Endodermal cell (in vitro differentiated cells): Measurements from ENCODE around the gene FXYD3. TPM values are rescaled to one million over a fixed set of nuclear protein-coding genes. Genes with fewer than 3 reads are reported as not detected.

Experiments used
- DNase-seq: peaks from one replicate; pipeline ENCODE4 v3.0.0-alpha.2; 2017
- H3K27ac ChIP-seq: 2 replicates; pipeline ENCODE4 v1.5.1; 2013; ENCODE audit warnings: mild to moderate bottlenecking, low read depth, low read length, moderate library complexity
- H3K27me3 ChIP-seq: 2 replicates; pipeline ENCODE4 v1.6.1; 2013; ENCODE audit warnings: mild to moderate bottlenecking, low read length, moderate library complexity; ENCODE audit not compliant: insufficient read depth, control insufficient read depth, poor library complexity, severe bottlenecking
- H3K36me3 ChIP-seq: 2 replicates; pipeline ENCODE4 v1.7.0; 2013; ENCODE audit warnings: mild to moderate bottlenecking, low read length, moderate library complexity; ENCODE audit not compliant: control insufficient read depth, insufficient read depth
- H3K4me1 ChIP-seq: one replicate; pipeline ENCODE4 v1.7.0; 2013; ENCODE audit warnings: low read length; ENCODE audit not compliant: control insufficient read depth, insufficient read depth
- H3K4me3 ChIP-seq: 2 replicates; pipeline ENCODE4 v1.5.1; 2013; ENCODE audit warnings: mild to moderate bottlenecking, low read length, moderate library complexity
- H3K9ac ChIP-seq: 2 replicates; pipeline ENCODE4 v1.6.1; 2013; ENCODE audit warnings: mild to moderate bottlenecking, low read length, moderate library complexity; ENCODE audit not compliant: poor library complexity, severe bottlenecking; ENCODE audit errors: extremely low read depth
- H3K9me3 ChIP-seq: 2 replicates; pipeline ENCODE4 v1.6.1; 2013; ENCODE audit warnings: mild to moderate bottlenecking, low read length, moderate library complexity; ENCODE audit not compliant: control insufficient read depth
- H3K27ac Mint-ChIP-seq: 2 replicates; pipeline ENCODE4 v1.8.0; 2020; ENCODE audit warnings: mixed read lengths
- H3K27me3 Mint-ChIP-seq: 2 replicates; pipeline ENCODE4 v1.8.0; 2021; ENCODE audit warnings: mild to moderate bottlenecking, mixed read lengths; ENCODE audit not compliant: insufficient read depth
- H3K36me3 Mint-ChIP-seq: 2 replicates; pipeline ENCODE4 v1.8.0; 2020; ENCODE audit warnings: low read depth, mixed read lengths
- H3K4me1 Mint-ChIP-seq: 2 replicates; pipeline ENCODE4 v1.8.0; 2020; ENCODE audit warnings: mixed read lengths
- H3K4me3 Mint-ChIP-seq: 2 replicates; pipeline ENCODE4 v1.8.0; 2020; ENCODE audit warnings: mild to moderate bottlenecking, moderate library complexity, mixed read lengths
- H3K9me3 Mint-ChIP-seq: 2 replicates; pipeline ENCODE4 v1.8.0; 2020; ENCODE audit warnings: mild to moderate bottlenecking, mixed read lengths
- CTCF ChIP-seq: fragments of 200-600 bp; sonication (generic); conservative IDR thresholded peaks from 2 replicates; pipeline ENCODE4 v1.5.0; 2021; ENCODE audit warnings: antibody characterized with exemption, mild to moderate bottlenecking
- WGBS, 2 experiments: methylation state at CpG; one replicate each; pipeline versions ENCODE4 v1.1.5 to v1.1.7; 2013; ENCODE audit warnings: missing lambda C conversion rate in 2 of 2, mixed read lengths in 1 of 2; ENCODE audit not compliant: insufficient coverage in 1 of 2, insufficient read length in 1 of 2; 5-methylcytosine and 5-hydroxymethylcytosine counted together
- total RNA-seq, 2 donors: library from RNA; stranded (reverse); fragmentation: NEBNext Ultra II Directional in 1 of 2; extraction: Animal tissue kit (Norgen Biotek cat#: 25700) in 1 of 2; gene quantifications; 2 replicates in 1 of 2; 3 replicates in 1 of 2; pipeline ENCODE4 v1.2.1, GENCODE V29; 2021

The FXYD3 gene
- total RNA-seq, 2 donors from 2014 or later = not detected

GRCh38 chr19:35169221-35169995 lies 53.8 kb downstream of the FXYD3 start:
- H3K27ac ChIP-seq = no peak overlapping the region
- peaks cover 27% of the 10 kb centered on the region for H3K9me3 ChIP-seq
- no peak overlapping the region for H3K4me3 ChIP-seq
- no peak overlapping the region for H3K4me3 Mint-ChIP-seq
- no peaks in the 10 kb centered on the region for H3K36me3 ChIP-seq
- no peaks in the 10 kb centered on the region for H3K4me1 ChIP-seq
- H3K27me3 ChIP-seq = no peaks in the 10 kb centered on the region
- H3K9ac ChIP-seq = no peak overlapping the region
- H3K27ac Mint-ChIP-seq = no peak overlapping the region
- peaks cover 29% of the 10 kb centered on the region for H3K36me3 Mint-ChIP-seq
- DNase-seq = peak; percentile 7
- TF ChIP-seq CTCF = no peak
- 87% methylated on average over 13 to 18 of the region's 18 CpGs for WGBS, 2 experiments
- H3K4me1 Mint-ChIP-seq = no peaks in the 10 kb centered on the region
- peaks cover 23% of the 10 kb centered on the region for H3K9me3 Mint-ChIP-seq
- no peaks in the 10 kb centered on the region for H3K27me3 Mint-ChIP-seq

- WGBS, 2 experiments = 85 to 89% methylated on average over 6 to 7 of the region's 7 CpGs
- TF ChIP-seq CTCF = no peak
- no peaks in the 10 kb centered on the region for H3K27me3 Mint-ChIP-seq
- H3K27ac Mint-ChIP-seq = no peak overlapping the region
- no peaks in the 10 kb centered on the region for H3K4me1 ChIP-seq
- peaks cover 18% of the 10 kb centered on the region for H3K9me3 ChIP-seq
- H3K27me3 ChIP-seq = no peaks in the 10 kb centered on the region
- H3K4me3 ChIP-seq = no peak overlapping the region
- H3K27ac ChIP-seq = no peak overlapping the region
- H3K9ac ChIP-seq = no peak overlapping the region
- H3K4me1 Mint-ChIP-seq = no peaks in the 10 kb centered on the region
- H3K36me3 ChIP-seq = no peaks in the 10 kb centered on the region
- peaks cover 19% of the 10 kb centered on the region for H3K9me3 Mint-ChIP-seq
- peak; percentile 30 for DNase-seq
- peaks cover 24% of the 10 kb centered on the region for H3K36me3 Mint-ChIP-seq
- H3K4me3 Mint-ChIP-seq = no peak overlapping the region
Measured at GRCh38 chr19:35170359-35171061, 54.9 kb downstream of the FXYD3 start.

- H3K27ac ChIP-seq = no peak overlapping the region
- no peak overlapping the region for H3K27ac Mint-ChIP-seq
- H3K36me3 Mint-ChIP-seq = peaks cover 12% of the 10 kb centered on the region
- peaks cover 6% of the 10 kb centered on the region for H3K9me3 ChIP-seq
- H3K27me3 Mint-ChIP-seq = no peaks in the 10 kb centered on the region
- H3K4me3 ChIP-seq = no peak overlapping the region
- H3K4me3 Mint-ChIP-seq = no peak overlapping the region
- H3K4me1 ChIP-seq = no peaks in the 10 kb centered on the region
- H3K9me3 Mint-ChIP-seq = peaks cover 8% of the 10 kb centered on the region
- no peaks in the 10 kb centered on the region for H3K36me3 ChIP-seq
- peak; percentile 5 for DNase-seq
- no peak overlapping the region for H3K9ac ChIP-seq
- TF ChIP-seq CTCF = no peak
- H3K4me1 Mint-ChIP-seq = no peaks in the 10 kb centered on the region
- 94 to 100% methylated on average over 2 to 3 of the region's 3 CpGs for WGBS, 2 experiments
- H3K27me3 ChIP-seq = no peaks in the 10 kb centered on the region
Measured at GRCh38 chr19:35171730-35172129, 56.1 kb downstream of the FXYD3 start.

Other genes with a start within 250 kb of the FXYD3 start
- 1 to 10 TPM; 4.6 to 6.8 TPM for gene ZNF30, start 188.9 kb upstream of the FXYD3 start, total RNA-seq
- 10 to 100 TPM; 30.2 to 32.1 TPM for gene ZNF792, start 151.6 kb upstream of the FXYD3 start, total RNA-seq
- 100 to 1,000 TPM; 115 to 137 TPM for gene GRAMD1A, start 115.5 kb upstream of the FXYD3 start, total RNA-seq
- gene SCN1B, start 85.4 kb upstream of the FXYD3 start, total RNA-seq = 1 to 10 TPM; 1.4 to 1.5 TPM
- 10 to 100 TPM; 29.0 to 49.6 TPM for gene HPN, start 74.1 kb upstream of the FXYD3 start, total RNA-seq
- gene LGI4, start 19.2 kb downstream of the FXYD3 start, total RNA-seq = under 1 TPM; 0.27 to 0.37 TPM
- gene FXYD1, start 23.0 kb downstream of the FXYD3 start, total RNA-seq = under 1 TPM in 1 of 2 donors, not detected in 1; 0.75 TPM
- gene FXYD7, start 27.4 kb downstream of the FXYD3 start, total RNA-seq = 1 to 10 TPM in 1 of 2 donors, not detected in 1; 1.1 TPM
- 10 to 100 TPM; 24.0 to 29.6 TPM for gene FXYD5, start 38.9 kb downstream of the FXYD3 start, total RNA-seq
- not detected for gene FAM187B, start 112.9 kb downstream of the FXYD3 start, total RNA-seq
- 100 to 1,000 TPM; 112 to 170 TPM for gene LSR, start 133.2 kb downstream of the FXYD3 start, total RNA-seq
- 100 to 1,000 TPM; 111 to 121 TPM for gene USF2, start 153.1 kb downstream of the FXYD3 start, total RNA-seq
- gene HAMP, start 166.7 kb downstream of the FXYD3 start, total RNA-seq = 1 to 10 TPM in 1 of 2 donors, under 1 TPM in 1; 0.35 to 1.3 TPM
- not detected for gene MAG, start 176.3 kb downstream of the FXYD3 start, total RNA-seq
- not detected for gene CD22, start 213.4 kb downstream of the FXYD3 start, total RNA-seq
- gene FFAR1, start 232.1 kb downstream of the FXYD3 start, total RNA-seq = not detected
- not detected for gene FFAR3, start 242.6 kb downstream of the FXYD3 start, total RNA-seq